GM10847 (cell line): Measurements from ENCODE around the gene SLFN12L.

Experiments
- POLR2A ChIP-seq: IDR thresholded peaks from 2 replicates; pipeline ENCODE4 v1.6.1; 2011; ENCODE audit not compliant: insufficient read length; ENCODE audit errors: extremely low read depth

Gene SLFN12L

DNA sequence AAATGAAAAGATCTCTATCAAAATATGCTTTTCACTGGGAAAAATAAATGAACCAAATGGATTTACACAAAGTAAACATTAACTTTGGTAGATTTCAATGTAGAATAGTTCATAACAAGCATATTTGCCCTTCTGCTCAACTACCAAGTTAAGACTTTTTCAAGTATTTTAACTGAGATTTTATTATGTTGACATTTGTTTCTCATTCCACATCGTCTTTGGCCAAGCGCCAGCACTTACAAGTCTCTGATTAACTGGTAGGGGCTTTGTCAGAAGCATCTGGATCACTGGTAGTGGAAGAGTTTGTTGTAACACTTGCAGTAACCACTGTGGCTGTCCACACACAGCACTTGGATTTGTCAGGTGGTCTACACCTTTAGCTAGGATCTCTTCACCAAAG is 22.9 kb downstream of the SLFN12L start:
- TF ChIP-seq POLR2A: no peak

DNA sequence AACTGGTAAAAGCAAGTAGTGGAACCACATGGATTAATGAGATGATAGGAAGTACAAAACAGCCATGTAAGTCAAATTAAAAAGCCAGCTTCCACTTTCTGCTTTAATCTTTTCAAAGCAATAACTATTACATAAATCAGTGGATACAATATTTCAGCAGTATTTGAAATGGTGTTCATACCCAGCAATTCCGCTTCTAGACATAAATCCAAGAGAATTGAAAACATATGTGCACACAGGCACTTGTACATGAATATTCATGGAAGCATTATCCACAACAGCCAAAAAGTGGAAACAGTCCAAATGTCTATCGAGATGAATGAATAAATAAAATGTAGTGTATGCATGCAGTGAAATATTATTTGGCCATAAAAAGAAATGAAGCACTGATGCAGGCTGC is 27.4 kb downstream of the SLFN12L start:
- no peak for TF ChIP-seq POLR2A

GRCh38 chr17:35499548-35499947 is 37.9 kb downstream of the SLFN12L start:
- no peak for TF ChIP-seq POLR2A

DNA sequence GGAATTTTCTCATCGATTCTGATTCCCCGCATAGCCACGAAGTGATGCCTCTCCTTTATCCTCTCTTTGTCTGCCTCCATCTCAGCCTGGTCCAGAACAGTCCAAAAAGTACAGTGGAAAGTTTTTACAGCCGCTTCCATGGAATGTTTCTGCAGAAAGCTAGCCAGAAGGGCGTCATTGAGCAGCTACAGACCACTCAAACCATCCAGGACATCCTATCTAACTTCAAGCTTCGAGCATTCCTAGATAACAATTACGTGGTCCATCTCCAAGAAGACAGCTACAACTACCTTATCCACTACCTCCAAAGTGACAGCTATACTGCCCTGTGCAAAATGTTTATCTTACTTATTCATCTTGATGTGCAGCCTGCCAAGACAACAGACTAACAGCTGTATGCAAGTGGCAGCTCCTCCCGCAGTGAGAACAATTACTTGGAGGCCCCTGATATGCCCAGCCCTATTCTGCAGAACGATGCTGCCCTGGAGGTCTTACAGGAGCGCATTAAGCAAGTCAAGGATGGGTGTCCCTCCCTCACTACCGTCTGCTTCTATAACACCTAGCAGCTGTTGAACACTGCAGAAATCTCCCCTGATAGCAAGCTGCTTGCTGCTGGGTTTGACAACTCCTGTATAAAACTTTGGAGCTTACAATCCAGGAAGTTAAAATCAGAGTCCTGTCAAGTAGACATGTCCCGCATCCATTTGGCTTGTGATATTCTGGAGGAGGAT is 38.9 kb downstream of the SLFN12L start:
- TF ChIP-seq POLR2A: no peak

- TF ChIP-seq POLR2A: no peak
Measured at GRCh38 chr17:35496451-35497290, 40.8 kb downstream of the SLFN12L start.

DNA sequence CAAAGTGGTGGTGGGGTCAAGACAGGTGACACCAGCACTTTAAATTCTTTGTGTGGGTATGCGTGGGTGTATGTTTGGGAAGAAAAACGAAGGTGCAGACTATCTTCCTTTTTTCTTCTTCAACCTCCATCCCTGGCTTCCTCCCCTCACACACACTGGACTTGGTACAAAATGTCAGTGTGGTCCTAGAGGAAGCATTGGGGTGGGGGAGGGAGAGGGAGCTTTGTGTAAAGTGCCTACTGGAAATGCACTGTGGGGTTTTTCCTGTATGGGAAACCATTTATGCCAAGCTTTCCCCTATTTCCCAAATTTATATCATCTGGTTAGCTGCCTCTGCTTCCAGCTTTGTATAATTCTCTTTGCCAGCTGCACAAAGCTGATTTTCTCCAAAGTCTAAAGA is 44.4 kb downstream of the SLFN12L start:
- no peak for TF ChIP-seq POLR2A

DNA sequence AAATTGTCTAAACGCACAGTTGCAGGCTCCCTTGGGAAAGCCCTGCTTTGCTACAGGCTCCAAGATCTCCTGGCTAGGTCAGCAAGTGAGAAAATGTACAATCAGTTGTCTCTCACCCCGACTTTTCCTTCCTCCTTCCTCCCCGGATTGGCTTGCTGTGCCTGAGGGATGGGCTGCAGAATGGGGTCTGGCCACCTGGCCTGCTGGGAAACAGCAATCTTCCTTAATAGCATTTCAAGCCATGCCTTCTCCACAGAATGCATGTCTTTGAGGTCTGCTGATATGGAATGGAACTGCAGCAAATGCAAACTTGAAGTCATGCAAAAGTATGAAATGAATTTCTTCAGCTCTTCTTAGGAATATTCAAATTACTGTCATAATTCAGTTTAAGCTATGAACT is 46.1 kb downstream of the SLFN12L start:
- no peak for TF ChIP-seq POLR2A

- TF ChIP-seq POLR2A: no peak
Measured at GRCh38 chr17:35489944-35490343, 47.5 kb downstream of the SLFN12L start.

GRCh38 chr17:35488991-35489390 is 48.5 kb downstream of the SLFN12L start:
- no peak for TF ChIP-seq POLR2A

DNA sequence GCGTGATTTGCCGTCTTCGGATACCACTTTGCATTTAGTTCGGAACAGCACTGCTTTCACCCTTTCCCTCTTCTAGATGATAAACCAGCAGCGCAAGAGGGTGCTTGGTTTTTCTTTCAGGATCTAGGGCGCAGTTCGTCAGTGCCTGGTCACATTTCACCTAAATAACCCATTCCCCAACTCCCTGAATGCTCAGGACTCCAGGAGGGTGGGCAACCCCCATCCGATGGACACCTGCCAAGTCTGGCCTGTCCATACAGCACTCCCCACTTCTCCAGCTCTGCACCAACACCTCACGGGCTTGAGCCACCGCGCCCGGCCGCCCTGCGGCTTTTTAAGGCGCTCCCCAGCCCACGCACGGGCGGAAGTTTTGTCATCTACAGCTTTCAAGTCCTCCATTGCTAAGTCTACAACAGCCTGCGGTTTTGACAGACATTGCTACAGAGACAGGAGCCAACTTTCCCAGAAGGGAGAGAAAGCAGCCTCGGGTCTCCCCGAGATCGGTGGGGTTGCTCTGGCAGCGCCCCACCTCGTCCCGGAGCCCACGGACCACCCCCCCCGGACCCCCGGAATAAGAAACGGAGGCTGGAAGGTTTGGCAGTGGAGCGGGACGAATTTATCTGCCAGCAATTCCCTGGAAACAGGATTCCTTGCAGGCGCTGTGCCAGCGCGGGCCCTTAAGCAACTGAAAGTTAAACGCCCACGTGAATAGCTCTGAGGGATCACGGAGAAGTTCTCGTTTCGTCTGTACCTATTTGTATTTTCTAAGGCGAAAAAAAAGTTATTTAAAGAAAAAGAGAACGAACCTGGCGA is 50.4 kb downstream of the SLFN12L start:
- no peak for TF ChIP-seq POLR2A

DNA sequence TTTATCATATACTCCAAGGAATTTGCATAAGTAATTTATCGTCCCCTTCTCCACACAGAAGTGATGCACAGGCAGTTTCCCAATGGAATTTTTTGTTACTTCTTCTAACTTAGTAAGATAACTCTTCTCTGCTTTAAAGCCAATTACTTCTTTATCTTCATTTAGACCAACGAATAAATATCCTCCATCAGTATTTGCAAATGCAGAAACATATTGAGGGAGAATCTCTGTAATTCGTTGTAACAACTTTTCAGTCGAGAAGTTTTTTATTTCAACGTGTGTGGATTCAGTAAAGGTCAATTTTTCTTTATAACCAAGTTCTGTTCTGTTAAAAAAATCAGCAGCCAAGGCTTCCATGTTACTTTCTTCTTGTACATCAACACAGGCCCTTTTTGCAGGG is 58.2 kb downstream of the SLFN12L start:
- TF ChIP-seq POLR2A: no peak

DNA sequence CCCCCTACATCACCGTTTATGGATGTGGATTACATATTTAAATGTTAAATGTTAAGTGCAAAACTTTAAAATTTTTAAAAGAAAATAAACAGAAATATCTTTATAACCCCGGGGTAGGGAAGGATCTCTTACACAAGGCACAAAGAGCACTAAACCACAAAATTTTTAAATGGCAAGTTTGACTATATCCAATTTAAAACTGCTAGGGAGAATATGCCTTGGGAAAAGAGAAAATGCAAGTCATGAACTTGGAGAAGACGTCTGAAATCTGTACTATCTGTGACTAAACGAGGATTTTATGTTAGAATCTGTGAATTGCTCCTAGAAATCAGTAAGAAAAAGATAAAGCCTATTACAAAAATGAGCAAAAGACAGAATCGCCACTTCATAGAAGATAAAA is 60.2 kb downstream of the SLFN12L start:
- TF ChIP-seq POLR2A: no peak

- no peak for TF ChIP-seq POLR2A
Measured at GRCh38 chr17:35476283-35476820, 61.1 kb downstream of the SLFN12L start.

DNA sequence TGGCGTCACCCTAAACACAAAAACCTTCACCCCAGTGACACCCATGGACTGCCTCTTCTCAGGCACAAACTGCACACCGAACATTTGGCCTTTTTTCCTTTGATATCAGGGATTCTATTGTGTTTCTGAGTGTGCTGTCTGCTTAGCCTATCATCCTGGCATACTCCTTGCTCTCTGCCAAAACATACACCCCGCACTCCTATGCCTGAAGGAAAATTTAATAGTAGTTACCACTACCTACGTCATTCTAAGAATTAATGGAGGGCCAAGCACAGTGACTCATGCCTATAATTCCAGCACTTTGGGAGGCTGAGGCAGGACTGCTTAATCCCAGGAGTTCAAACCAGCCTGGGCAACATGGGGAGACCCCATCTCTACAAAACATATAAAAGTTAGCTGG is 69.0 kb downstream of the SLFN12L start:
- no peak for TF ChIP-seq POLR2A

DNA sequence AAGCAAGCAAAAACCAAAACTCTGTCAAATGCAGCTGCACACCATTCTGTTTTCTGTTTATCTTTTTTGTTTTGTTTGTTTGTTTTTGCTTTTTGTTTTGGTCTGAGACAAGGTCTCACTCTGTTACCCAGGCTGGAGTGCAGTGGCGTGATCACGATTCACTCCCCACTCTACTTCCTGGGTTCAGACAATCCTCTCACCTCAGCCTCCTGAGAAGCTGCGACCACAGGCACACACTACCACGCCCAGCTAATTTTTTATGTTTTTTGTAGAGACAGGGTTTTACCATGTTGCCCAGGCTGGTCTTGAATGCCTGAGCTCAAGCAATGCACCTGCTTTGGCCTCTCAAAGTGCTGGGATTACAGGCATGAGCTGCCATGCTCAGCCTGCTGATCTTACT is 69.7 kb downstream of the SLFN12L start:
- TF ChIP-seq POLR2A: no peak
